HepG2 (cell line): ENCODE data around the gene ZBTB46. TPM values are rescaled to one million over a fixed set of nuclear protein-coding genes. Genes with fewer than 3 reads are reported as not detected.

ENCODE experiments used
- ADNP ChIP-seq: sonication (generic); formaldehyde crosslinking; IDR thresholded peaks from 2 replicates; pipeline ENCODE4 v1.4.0; 2020; ENCODE audit warnings: missing genetic modification reagents
- ATF1 ChIP-seq: IDR thresholded peaks from 2 replicates; pipeline ENCODE4 v1.6.1; 2016; ENCODE audit warnings: mild to moderate bottlenecking, control low read depth
- CBX5 ChIP-seq: sonication (generic); formaldehyde crosslinking; IDR thresholded peaks from 2 replicates; pipeline ENCODE4 v1.4.0; 2020; ENCODE audit warnings: missing genetic modification reagents, borderline replicate concordance
- CHD2 ChIP-seq: IDR thresholded peaks from 2 replicates; pipeline ENCODE4 v1.6.1; 2011; ENCODE audit warnings: low read depth, low read length, improper control_type of control experiment
- DZIP1 ChIP-seq: sonication (generic); formaldehyde crosslinking; IDR thresholded peaks from 2 replicates; pipeline ENCODE4 v1.5.0; 2020; ENCODE audit warnings: mild to moderate bottlenecking, missing genetic modification reagents
- PHF8 ChIP-seq: sonication (generic); formaldehyde crosslinking; IDR thresholded peaks from 2 replicates; pipeline ENCODE4 v1.5.0; 2020; ENCODE audit warnings: missing genetic modification reagents
- RFX5 ChIP-seq: IDR thresholded peaks from 2 replicates; pipeline ENCODE4 v1.6.1; 2011; ENCODE audit warnings: low read depth, low read length, improper control_type of control experiment
- SIX1 ChIP-seq: sonication (generic); formaldehyde crosslinking; IDR thresholded peaks from 2 replicates; pipeline ENCODE4 v1.4.0; 2020; ENCODE audit warnings: missing genetic modification reagents, borderline replicate concordance
- TERF1 ChIP-seq: sonication (generic); formaldehyde crosslinking; IDR thresholded peaks from 2 replicates; pipeline ENCODE4 v1.8.0; 2022; ENCODE audit warnings: mild to moderate bottlenecking, missing genetic modification reagents, moderate library complexity
- ZBTB42 ChIP-seq: sonication (generic); formaldehyde crosslinking; IDR thresholded peaks from 2 replicates; pipeline ENCODE4 v1.5.0; 2020; ENCODE audit warnings: mild to moderate bottlenecking, missing genetic modification reagents
- ZBTB44 ChIP-seq: sonication (generic); formaldehyde crosslinking; IDR thresholded peaks from 2 replicates; pipeline ENCODE4 v1.4.0; 2020; ENCODE audit warnings: missing genetic modification reagents
- ZIK1 ChIP-seq: sonication (generic); formaldehyde crosslinking; IDR thresholded peaks from 2 replicates; pipeline ENCODE4 v1.5.0; 2020; ENCODE audit warnings: mild to moderate bottlenecking, low read depth, missing genetic modification reagents, borderline replicate concordance
- ZNF235 ChIP-seq: sonication (generic); formaldehyde crosslinking; IDR thresholded peaks from 2 replicates; pipeline ENCODE4 v1.8.1; 2023; ENCODE audit warnings: mild to moderate bottlenecking, missing genetic modification reagents, borderline replicate concordance
- ZNF550 ChIP-seq: sonication (generic); formaldehyde crosslinking; IDR thresholded peaks from 2 replicates; pipeline ENCODE4 v1.4.0; 2020; ENCODE audit warnings: mild to moderate bottlenecking, missing genetic modification reagents, borderline replicate concordance
- ZNF609 ChIP-seq: sonication (generic); formaldehyde crosslinking; IDR thresholded peaks from 2 replicates; pipeline ENCODE4 v1.4.0; 2020; ENCODE audit warnings: mild to moderate bottlenecking, missing genetic modification reagents, borderline replicate concordance
- ZNF776 ChIP-seq: sonication (generic); formaldehyde crosslinking; IDR thresholded peaks from 2 replicates; pipeline ENCODE4 v1.4.0; 2020; ENCODE audit warnings: mild to moderate bottlenecking, missing genetic modification reagents
- polyA plus RNA-seq, 8 experiments: library from polyadenylated mRNA; depleted of rRNA in 3 of 8; stranded (reverse) in 7 of 8; unstranded in 1 of 8; fragments of >200 nt; fragmentation: Illumina TruSeq in 4 of 8; extraction: Trizol in 4 of 8; gene quantifications; 2 replicates each; pipeline versions ENCODE4 v1.2.1 to v1.2.3, GENCODE V29; 2011 to 2016; ENCODE audit warnings: low read depth in 4 of 8, missing spikeins in 1 of 8, mixed read lengths in 1 of 8; ENCODE audit not compliant: insufficient read depth in 1 of 8
- total RNA-seq, 5 experiments: library from RNA; depleted of rRNA; stranded (reverse); fragments of >200 nt; fragmentation: Illumina TruSeq; extraction: Trizol; gene quantifications; 2 replicates each; pipeline ENCODE4 v1.2.3, GENCODE V29; 2016; ENCODE audit warnings: low read depth in 1 of 5

ZBTB46 gene
- total and polyA plus RNA-seq, 2 of the 13 experiments (the other 11 are each of a cell fraction or from before 2014, with no cell fraction given): 1.6 to 13.5 TPM

GRCh38 chr20:63736893-63737694 lies 94.0 kb downstream of the ZBTB46 start (continued):
- no peak for TF ChIP-seq RFX5
- no peak for TF ChIP-seq ZNF550 (CRISPR knock-in tag)
- no peak; the same call in 1 of the 2 replicates for TF ChIP-seq CBX5
- 0 out of 2 replicates have a peak, but pooled peaks have one; percentile 54 for TF ChIP-seq ZBTB42 (CRISPR knock-in tag)
- no peak for TF ChIP-seq PHF8 (CRISPR knock-in tag)
- peak; percentile 47 for TF ChIP-seq ZNF776 (CRISPR knock-in tag)
- no peak; the same call in none of the 2 replicates for TF ChIP-seq CHD2
- no peak for TF ChIP-seq SIX1 (CRISPR knock-in tag)
- TF ChIP-seq ZIK1 (CRISPR knock-in tag): no peak; the same call in 1 of the 2 replicates
- no peak for TF ChIP-seq DZIP1 (CRISPR knock-in tag)
- no peak for TF ChIP-seq ATF1
- TF ChIP-seq ZBTB44 (CRISPR knock-in tag): no peak
- no peak for TF ChIP-seq ZNF609 (CRISPR knock-in tag)
- peak; percentile 89; the same call in 1 of the 2 replicates for TF ChIP-seq TERF1 (CRISPR knock-in tag)
- no peak for TF ChIP-seq ADNP (CRISPR knock-in tag)
- no peak; the same call in 1 of the 2 replicates for TF ChIP-seq ZNF235 (CRISPR knock-in tag)
